ENCODE data around the gene DPP7.

DNA sequence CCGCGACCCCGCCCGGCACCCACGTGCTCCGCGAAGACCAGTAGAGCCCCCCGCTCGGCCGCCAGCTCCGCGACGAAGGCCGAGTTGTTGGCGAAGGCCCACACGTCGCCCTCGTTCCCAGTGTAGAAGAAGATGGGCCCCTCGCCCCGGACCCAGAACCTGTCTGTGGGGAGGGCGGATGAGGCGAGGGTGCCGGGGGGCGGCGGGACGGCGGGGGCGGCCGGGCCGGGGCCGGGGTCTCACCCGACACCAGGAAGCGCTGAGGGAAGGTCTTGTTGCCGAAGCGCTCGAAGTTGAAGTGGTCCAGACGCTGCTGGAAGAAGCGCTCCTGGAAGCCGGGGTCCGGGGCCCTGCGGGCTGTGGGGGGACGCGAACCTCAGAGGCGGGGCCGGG lies 317 bp downstream of the DPP7 start:
- no peak for TF ChIP-seq EZH2 (IDR thresholded peaks at IDR 0.05; ENCODE audit: borderline replicate concordance, low read length)
- TF ChIP-seq, protein P1, sequence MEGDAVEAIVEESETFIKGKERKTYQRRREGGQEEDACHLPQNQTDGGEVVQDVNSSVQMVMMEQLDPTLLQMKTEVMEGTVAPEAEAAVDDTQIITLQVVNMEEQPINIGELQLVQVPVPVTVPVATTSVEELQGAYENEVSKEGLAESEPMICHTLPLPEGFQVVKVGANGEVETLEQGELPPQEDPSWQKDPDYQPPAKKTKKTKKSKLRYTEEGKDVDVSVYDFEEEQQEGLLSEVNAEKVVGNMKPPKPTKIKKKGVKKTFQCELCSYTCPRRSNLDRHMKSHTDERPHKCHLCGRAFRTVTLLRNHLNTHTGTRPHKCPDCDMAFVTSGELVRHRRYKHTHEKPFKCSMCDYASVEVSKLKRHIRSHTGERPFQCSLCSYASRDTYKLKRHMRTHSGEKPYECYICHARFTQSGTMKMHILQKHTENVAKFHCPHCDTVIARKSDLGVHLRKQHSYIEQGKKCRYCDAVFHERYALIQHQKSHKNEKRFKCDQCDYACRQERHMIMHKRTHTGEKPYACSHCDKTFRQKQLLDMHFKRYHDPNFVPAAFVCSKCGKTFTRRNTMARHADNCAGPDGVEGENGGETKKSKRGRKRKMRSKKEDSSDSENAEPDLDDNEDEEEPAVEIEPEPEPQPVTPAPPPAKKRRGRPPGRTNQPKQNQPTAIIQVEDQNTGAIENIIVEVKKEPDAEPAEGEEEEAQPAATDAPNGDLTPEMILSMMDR (conservative IDR thresholded peaks at IDR 0.05 in 1 of 2, IDR thresholded peaks at IDR 0.05 in 1 of 2; ENCODE audit: extremely low read depth in 1 of 2, insufficient read depth in 1 of 2, low read depth in 1 of 2, low read length in 2 of 2) = no peak
